ENCODE data around the gene TRAF7. TPM values are rescaled to one million over a fixed set of nuclear protein-coding genes. Genes with fewer than 3 reads are reported as not detected.

Gene TRAF7
- total RNA-seq, 1 experiment from 2014 or later: 45.5 TPM

DNA sequence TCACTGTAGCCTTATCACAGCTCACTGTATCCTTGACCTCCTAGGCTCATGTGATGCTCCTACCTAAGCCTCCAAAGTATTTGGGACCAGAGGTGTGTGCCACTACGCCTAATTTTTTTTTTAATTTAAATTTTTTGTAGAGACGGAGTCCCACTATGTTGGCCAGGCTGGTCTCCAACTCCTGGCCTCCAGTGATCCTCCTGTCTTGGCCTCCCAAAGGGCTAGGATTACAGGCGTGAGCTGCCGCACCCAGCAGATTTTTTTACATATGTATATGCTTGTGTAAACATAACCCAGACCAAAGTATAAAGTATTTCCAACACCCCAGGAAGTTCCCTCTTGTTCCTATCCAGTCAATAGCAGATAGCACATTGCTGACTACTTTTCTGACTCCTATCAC lies 60.7 kb downstream of the TRAF7 start:
- DNase-seq (ENCODE audit: low read depth): no peak

DNA sequence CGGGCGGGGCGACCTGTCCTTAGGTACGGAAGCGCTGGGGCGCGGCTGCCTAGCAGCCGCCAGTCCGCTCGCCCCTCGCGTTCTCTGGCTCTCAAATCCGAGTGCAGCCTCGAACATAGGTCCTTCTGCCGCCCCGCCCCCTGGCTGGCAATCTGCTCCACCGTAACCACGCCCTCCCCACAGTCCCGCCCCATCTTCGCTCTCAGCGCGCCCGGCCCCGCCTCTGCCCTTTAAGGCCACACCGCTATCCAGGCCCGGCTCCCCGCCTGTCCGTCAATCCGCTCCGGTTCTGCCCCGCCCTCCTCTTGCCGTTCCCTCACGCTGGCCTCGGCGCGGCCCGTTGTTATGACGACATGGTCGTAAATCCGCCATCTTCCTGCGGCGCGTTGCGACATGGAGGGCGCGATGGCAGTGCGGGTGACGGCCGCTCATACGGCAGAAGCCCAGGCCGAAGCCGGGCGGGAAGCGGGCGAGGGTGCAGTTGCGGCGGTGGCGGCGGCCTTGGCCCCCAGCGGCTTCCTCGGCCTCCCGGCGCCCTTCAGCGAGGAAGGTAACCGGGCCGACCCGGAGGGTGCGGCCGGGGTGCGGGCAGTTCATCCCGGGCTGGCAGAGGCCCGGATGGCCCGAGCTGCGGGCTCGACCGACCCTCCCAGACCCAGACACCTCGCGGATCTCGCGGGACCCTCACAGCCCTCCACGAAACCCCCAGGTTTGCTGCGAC lies 67.8 kb downstream of the TRAF7 start, which contains the start of gene E4F1:
Gene E4F1, plus strand, starts transcription at position 371 of the 721 bp plus-strand sequence. Its CDS starts 23 bp downstream, at position 394.
- DNase-seq (ENCODE audit: low read depth): peak; percentile 99

DNA sequence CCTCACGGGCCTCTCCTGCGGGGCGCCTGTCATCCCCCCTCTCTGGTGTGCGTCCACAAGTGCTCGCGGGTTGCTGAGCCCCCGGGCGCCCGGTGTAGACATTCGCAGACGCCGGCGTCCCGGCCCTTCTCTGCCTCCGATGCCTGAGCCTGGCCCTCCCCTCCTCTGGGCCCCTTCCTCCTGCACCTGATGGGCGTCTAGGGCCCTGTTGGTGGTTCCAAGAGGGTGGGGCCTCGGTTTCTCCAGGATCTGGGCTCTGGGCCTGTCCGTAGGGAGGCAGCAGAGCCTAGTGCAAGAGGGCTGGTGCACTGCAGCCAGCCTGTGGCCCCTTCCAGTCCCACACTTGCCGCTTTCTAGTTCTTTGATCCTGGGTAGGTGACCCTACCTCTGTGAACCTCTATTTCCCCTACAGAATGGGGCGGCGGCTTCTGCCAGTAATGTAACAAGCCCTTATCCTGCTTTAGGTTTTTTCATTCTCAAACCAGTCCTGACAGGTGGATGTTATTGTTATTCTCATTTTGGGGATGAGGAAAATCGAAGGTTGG lies 68.4 kb downstream of the TRAF7 start:
- peak; percentile 44 for DNase-seq (ENCODE audit: low read depth)

DNA sequence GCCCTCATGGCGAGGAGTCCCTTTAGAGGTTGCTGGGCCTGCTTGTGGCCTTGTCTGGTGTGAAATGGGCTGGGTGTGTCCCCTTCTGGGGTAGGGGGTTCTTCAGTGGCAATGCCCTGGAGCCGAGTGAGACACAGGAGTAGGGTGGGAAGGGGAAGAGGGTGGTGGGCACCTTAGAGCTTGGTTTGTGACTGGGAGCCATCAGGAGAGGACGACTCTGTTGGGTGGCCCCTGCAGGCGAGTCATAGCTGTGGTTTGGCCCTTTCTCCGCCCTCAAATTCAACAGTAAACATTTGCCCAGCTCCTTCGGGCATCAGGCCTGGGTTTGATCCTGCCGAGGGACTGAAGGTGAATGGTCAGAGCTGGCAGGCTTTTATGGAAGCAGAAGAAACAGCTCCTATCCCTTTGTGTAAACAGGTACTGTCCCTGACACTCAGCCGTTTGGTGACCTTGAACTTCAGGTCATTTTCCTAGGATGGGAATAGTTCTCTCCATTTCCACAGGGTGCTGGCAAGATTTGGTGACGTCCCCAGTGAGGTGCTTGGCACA lies 70.7 kb downstream of the TRAF7 start:
- DNase-seq (ENCODE audit: low read depth): no peak

DNA sequence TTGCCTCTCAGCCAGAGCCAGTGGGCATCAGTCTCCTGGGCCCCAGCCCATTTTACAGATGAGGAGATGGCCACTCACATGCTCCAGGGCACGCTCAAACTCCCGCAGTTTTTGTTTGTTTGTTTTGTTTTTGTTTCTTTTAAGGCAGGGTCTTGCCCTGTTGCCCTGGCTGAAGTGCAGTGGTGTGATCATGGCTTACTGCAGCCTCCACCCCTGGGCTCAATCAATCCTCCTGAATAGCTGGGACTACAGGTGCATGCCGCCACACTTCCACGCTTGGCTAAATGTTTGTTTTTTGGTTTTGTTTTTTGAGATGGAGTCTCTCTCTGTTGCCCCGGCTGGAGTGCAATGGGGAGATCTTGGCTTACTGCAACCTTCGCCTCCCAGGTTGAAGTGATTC lies 71.3 kb downstream of the TRAF7 start:
- DNase-seq (ENCODE audit: low read depth): no peak

Other genes starting within 250 kb of the TRAF7 start
- gene HS3ST6, start 237.4 kb upstream of the TRAF7 start, total RNA-seq (2014; rRNA removed; shearing (Covaris generic)): not detected in 2 replicates
- gene MSRB1, start 212.6 kb upstream of the TRAF7 start, total RNA-seq (2014; rRNA removed; shearing (Covaris generic)): 36.6 and 49.1 TPM in 2 replicates
- not detected in 2 replicates for gene RPL3L, start 201.1 kb upstream of the TRAF7 start, total RNA-seq (2014; rRNA removed; shearing (Covaris generic))
- 147 and 156 TPM in 2 replicates for gene NDUFB10, start 196.2 kb upstream of the TRAF7 start, total RNA-seq (2014; rRNA removed; shearing (Covaris generic))
- 1,645 and 2,369 TPM in 2 replicates for gene RPS2, start 191.0 kb upstream of the TRAF7 start, total RNA-seq (2014; rRNA removed; shearing (Covaris generic))
- gene RNF151, start 188.9 kb upstream of the TRAF7 start, total RNA-seq (2014; rRNA removed; shearing (Covaris generic)): not detected in 2 replicates
- gene TBL3, start 183.7 kb upstream of the TRAF7 start, total RNA-seq (2014; rRNA removed; shearing (Covaris generic)): 49.5 and 49.6 TPM in 2 replicates
- gene NOXO1, start 174.3 kb upstream of the TRAF7 start, total RNA-seq (2014; rRNA removed; shearing (Covaris generic)): not detected in 2 replicates
- 22.7 and 29.7 TPM in 2 replicates for gene GFER, start 171.6 kb upstream of the TRAF7 start, total RNA-seq (2014; rRNA removed; shearing (Covaris generic))
- 0.29 TPM in 1 of 2 replicates, not detected in the other for gene SYNGR3, start 165.8 kb upstream of the TRAF7 start, total RNA-seq (2014; rRNA removed; shearing (Covaris generic))
- 19.8 and 21.6 TPM in 2 replicates for gene ZNF598, start 146.0 kb upstream of the TRAF7 start, total RNA-seq (2014; rRNA removed; shearing (Covaris generic))
- 0.46 and 1.5 TPM in 2 replicates for gene NPW, start 136.0 kb upstream of the TRAF7 start, total RNA-seq (2014; rRNA removed; shearing (Covaris generic))
- 38.1 and 41.8 TPM in 2 replicates for gene NHERF2, start 128.9 kb upstream of the TRAF7 start, total RNA-seq (2014; rRNA removed; shearing (Covaris generic))
- 29.3 and 39.4 TPM in 2 replicates for gene NTHL1, start 107.9 kb upstream of the TRAF7 start, total RNA-seq (2014; rRNA removed; shearing (Covaris generic))
- 31.4 and 34.1 TPM in 2 replicates for gene TSC2, start 107.8 kb upstream of the TRAF7 start, total RNA-seq (2014; rRNA removed; shearing (Covaris generic))
- gene PKD1, start 19.9 kb upstream of the TRAF7 start, total RNA-seq (2014; rRNA removed; shearing (Covaris generic)): 12.0 and 46.5 TPM in 2 replicates
- 0.11 and 0.21 TPM in 2 replicates for gene RAB26, start 7.2 kb upstream of the TRAF7 start, total RNA-seq (2014; rRNA removed; shearing (Covaris generic))
- gene CASKIN1, start 40.8 kb downstream of the TRAF7 start, total RNA-seq (2014; rRNA removed; shearing (Covaris generic)): 0.06 TPM in 1 of 2 replicates, not detected in the other
- gene MLST8, start 49.7 kb downstream of the TRAF7 start, total RNA-seq (2014; rRNA removed; shearing (Covaris generic)): 12.1 and 19.3 TPM in 2 replicates
- gene BRICD5, start 55.1 kb downstream of the TRAF7 start, total RNA-seq (2014; rRNA removed; shearing (Covaris generic)): 0.68 and 1.9 TPM in 2 replicates
- 16.9 and 21.8 TPM in 2 replicates for gene PGP, start 59.1 kb downstream of the TRAF7 start, total RNA-seq (2014; rRNA removed; shearing (Covaris generic))
- gene E4F1, start 67.8 kb downstream of the TRAF7 start, total RNA-seq (2014; rRNA removed; shearing (Covaris generic)): 20.5 and 20.8 TPM in 2 replicates
- gene DNASE1L2, start 80.7 kb downstream of the TRAF7 start, total RNA-seq (2014; rRNA removed; shearing (Covaris generic)): 0.89 and 1.0 TPM in 2 replicates
- 22.6 and 41.1 TPM in 2 replicates for gene ECI1, start 95.8 kb downstream of the TRAF7 start, total RNA-seq (2014; rRNA removed; shearing (Covaris generic))
- gene RNPS1, start 112.3 kb downstream of the TRAF7 start, total RNA-seq (2014; rRNA removed; shearing (Covaris generic)): 147 and 161 TPM in 2 replicates
- 5.5 and 5.9 TPM in 2 replicates for gene ABCA3, start 184.9 kb downstream of the TRAF7 start, total RNA-seq (2014; rRNA removed; shearing (Covaris generic))